ENCODE data around the gene GORASP2. TPM values are rescaled to one million over a fixed set of nuclear protein-coding genes. Genes with fewer than 3 reads are reported as not detected.

Gene GORASP2
- total RNA-seq, 2 experiments from 2014 or later = 68.4 to 70.6 TPM

GRCh38 chr2:170926743-170927297 is 2.2 kb upstream of the GORASP2 start:
- H3K36me3 Mint-ChIP-seq (ENCODE audit: low read depth) = peaks cover 17% of the 10 kb centered on the region
- DNase-seq (no peak), ATAC-seq (no peak)
- no peak overlapping the region for H3K27ac Mint-ChIP-seq
- ChIA-PET CTCF (interaction anchor here (4.0 kb wide), 1 partner anchor 53 kb away, joined by 24 read pairs; no protein-coding TSS in a partner anchor), POLR2A (interaction anchor here (1.2 kb wide), 1 partner anchor 12 kb away, joined by 3 read pairs; no protein-coding TSS in a partner anchor)
- peaks cover 30% of the 10 kb centered on the region for H3K4me1 Mint-ChIP-seq (ENCODE audit: low read depth)
- TF ChIP-seq CTCF (IDR thresholded peaks at IDR 0.05) = no peak
- no peak overlapping the region for H3K4me3 Mint-ChIP-seq
- no peaks in the 10 kb centered on the region for H3K27me3 Mint-ChIP-seq
- intact Hi-C loops (cut with micrococcal nuclease) = no loop called here
- H3K9me3 Mint-ChIP-seq = peaks cover 4% of the 10 kb centered on the region

DNA sequence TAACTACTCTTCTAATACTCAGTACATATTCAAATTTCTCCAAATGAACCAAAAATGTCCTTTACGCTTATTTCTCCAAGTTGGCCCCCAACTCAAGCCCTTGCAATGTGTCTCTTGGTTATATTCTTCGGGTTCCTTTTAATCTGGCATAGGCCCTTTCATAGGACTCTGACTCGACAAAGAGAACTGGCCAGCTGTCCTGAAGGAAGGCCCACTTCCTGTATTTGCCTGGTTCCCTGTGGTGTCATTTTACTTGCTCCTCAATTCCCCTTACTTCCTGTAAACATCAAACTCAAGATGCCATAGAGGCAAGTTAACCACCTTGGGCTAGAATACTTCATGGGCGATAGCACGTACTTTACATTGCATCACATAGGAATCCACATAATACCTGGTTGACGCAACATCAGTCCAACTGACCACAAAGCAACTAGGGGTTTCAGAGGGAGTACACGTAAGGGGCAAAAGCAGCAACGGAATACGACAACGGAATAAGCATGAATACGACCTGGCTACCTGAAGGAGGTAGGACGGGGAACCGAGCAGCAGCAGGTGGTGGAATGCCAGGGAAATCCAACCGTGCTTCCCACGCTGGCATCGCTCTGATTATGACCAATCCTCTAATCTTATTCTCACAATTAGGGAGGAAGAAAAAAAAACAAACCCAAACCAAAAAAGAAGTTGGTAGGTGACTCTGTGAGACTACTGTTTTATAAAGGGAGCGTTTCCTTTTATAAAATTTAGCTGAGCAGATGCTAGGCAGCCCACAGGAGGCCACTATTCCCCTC is 823 bp upstream of the GORASP2 start:
- CTCF ChIA-PET = interaction anchor here (0.7 to 4.0 kb wide), 30 partner anchors 8 to 506 kb away, joined by 3 to 33 read pairs (median 4); partner anchors contain the start of genes DCAF17 and METTL8
- ATAC-seq (no peak), DNase-seq (peak; percentile 12)
- H3K4me1 Mint-ChIP-seq (ENCODE audit: low read depth) = peaks cover 40% of the 10 kb centered on the region
- no peaks in the 10 kb centered on the region for H3K27me3 Mint-ChIP-seq
- intact Hi-C loops (cut with micrococcal nuclease) = no loop called here
- peak overlapping the region; percentile 99 for H3K4me3 Mint-ChIP-seq
- peak overlapping the region; percentile 91 for H3K27ac Mint-ChIP-seq
- POLR2A ChIA-PET = interaction anchor here (1.1 to 2.1 kb wide), 4 partner anchors 44 to 505 kb away, joined by 3 to 11 read pairs (median 6); partner anchors contain the start of genes DCAF17 and METTL8
- H3K9me3 Mint-ChIP-seq = peaks cover 4% of the 10 kb centered on the region
- TF ChIP-seq CTCF (IDR thresholded peaks at IDR 0.05) = no peak
- peaks cover 20% of the 10 kb centered on the region for H3K36me3 Mint-ChIP-seq (ENCODE audit: low read depth)

- Mint-ChIP-seq H3K4me1 (ENCODE audit: low read depth) (peaks cover 48% of the 10 kb centered on the region), H3K9me3 (peaks cover 2% of the 10 kb centered on the region), H3K36me3 (ENCODE audit: low read depth) (peaks cover 23% of the 10 kb centered on the region), H3K4me3 (peak overlapping the region; percentile 99), H3K27ac (peak overlapping the region; percentile 99), H3K27me3 (no peaks in the 10 kb centered on the region)
- intact Hi-C loops (cut with micrococcal nuclease) = no loop called here
- POLR2A ChIA-PET = interaction anchor here (0.7 to 2.5 kb wide), 14 partner anchors 9 to 503 kb away, joined by 3 to 11 read pairs (median 5); partner anchors contain the start of genes DCAF17 and METTL8
- ATAC-seq (no peak), DNase-seq (peak; percentile 61)
- CTCF ChIA-PET = interaction anchor here (0.7 to 4.0 kb wide), 21 partner anchors 9 to 559 kb away, joined by 3 to 33 read pairs (median 5); partner anchors contain the start of genes DCAF17 and METTL8
- TF ChIP-seq CTCF (IDR thresholded peaks at IDR 0.05) = no peak
These were observed 615 bp downstream of the GORASP2 start for GRCh38 chr2:170929686-170930050.

DNA sequence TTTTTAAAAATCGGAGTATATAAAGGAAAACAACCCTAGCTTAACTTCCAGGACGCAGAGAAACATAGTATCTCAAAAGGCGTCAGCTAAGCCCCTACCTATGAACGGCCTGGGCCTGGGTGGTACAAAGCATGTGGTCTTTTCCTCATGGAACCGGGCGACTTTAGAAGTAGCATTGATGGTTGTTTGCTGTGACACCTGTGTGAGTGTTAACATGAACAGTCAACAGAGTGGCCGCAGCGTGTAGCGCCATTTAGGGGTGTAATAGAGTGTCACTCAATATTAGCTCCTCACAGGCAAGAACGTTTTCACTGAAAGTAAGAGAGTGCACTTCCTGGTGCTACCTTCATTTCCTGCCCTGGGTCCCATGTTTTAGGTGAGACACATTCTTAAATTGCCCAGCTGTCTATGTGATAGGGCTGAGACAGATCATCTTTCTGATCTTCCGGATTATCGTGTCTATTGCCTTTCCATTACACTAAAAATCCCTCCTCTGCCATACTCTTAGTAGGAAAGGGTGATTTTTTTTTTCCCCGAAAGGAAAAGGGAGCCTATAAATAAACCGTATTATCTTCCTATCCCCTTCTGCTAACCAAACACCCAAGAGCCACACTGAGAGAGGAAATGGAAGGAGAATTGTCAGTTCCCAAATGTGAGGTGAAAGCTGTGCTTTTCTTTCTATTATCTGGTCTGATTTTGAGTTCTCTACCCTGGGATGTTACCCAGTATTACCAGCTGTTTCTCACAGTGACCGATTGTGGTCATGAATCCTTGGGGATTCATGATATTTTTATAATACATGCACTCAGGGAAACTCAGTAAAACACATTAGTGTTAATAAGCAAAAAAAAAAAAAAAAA is 1.3 kb downstream of the GORASP2 start:
- Mint-ChIP-seq H3K36me3 (ENCODE audit: low read depth) (peaks cover 23% of the 10 kb centered on the region), H3K27ac (peak overlapping the region; percentile 99), H3K9me3 (no peaks in the 10 kb centered on the region), H3K27me3 (no peaks in the 10 kb centered on the region), H3K4me1 (ENCODE audit: low read depth) (peaks cover 43% of the 10 kb centered on the region), H3K4me3 (peak overlapping the region; percentile 99)
- peak; percentile 83 for DNase-seq
- CTCF ChIA-PET = interaction anchor here (1.0 to 4.0 kb wide), 13 partner anchors 9 to 560 kb away, joined by 3 to 33 read pairs (median 9); partner anchors contain the start of genes DCAF17 and METTL8
- TF ChIP-seq CTCF (IDR thresholded peaks at IDR 0.05) = no peak
- intact Hi-C loops (cut with micrococcal nuclease) = no loop called here
- peak; percentile 48 for ATAC-seq
- POLR2A ChIA-PET = interaction anchor here (0.7 to 2.5 kb wide), 14 partner anchors 8 to 503 kb away, joined by 3 to 11 read pairs (median 5); partner anchors contain the start of genes DCAF17 and METTL8

Measured in activated CD8-positive, alpha-beta T cell treated with anti-CD3 and anti-CD28 coated beads for 36 hours (primary cell).